HG02884 (cell line): ENCODE data around the gene FAM161A.
"Not testable (repeated sequence)": the region's sequence is repeated elsewhere in the genome, so short reads cannot be mapped to it uniquely, and the experiment has no call there.

Experiments
- ATAC-seq: cut with Tn5 transposase; IDR thresholded peaks from one replicate; pipeline ENCODE4 v1.9.1; 2021; ENCODE audit warnings: mild to moderate bottlenecking, moderate library complexity; ENCODE audit not compliant: unreplicated experiment

Gene FAM161A

GRCh38 chr2:61841286-61841685 is 12.6 kb downstream of the FAM161A start:
- ATAC-seq = no peak

GRCh38 chr2:61834893-61835292 is 19.0 kb downstream of the FAM161A start:
- ATAC-seq = no peak

- no peak for ATAC-seq
Measured at GRCh38 chr2:61833971-61834370, 19.9 kb downstream of the FAM161A start.

- no peak for ATAC-seq
Measured at GRCh38 chr2:61832183-61832841, 21.5 kb downstream of the FAM161A start.

- ATAC-seq = no peak
Measured at GRCh38 chr2:61822255-61822654, 31.6 kb downstream of the FAM161A start.

GRCh38 chr2:61816480-61817355 is 37.1 kb downstream of the FAM161A start:
- ATAC-seq = no peak

GRCh38 chr2:61814539-61815160 is 39.2 kb downstream of the FAM161A start:
- no peak for ATAC-seq

GRCh38 chr2:61813314-61813713 is 40.5 kb downstream of the FAM161A start:
- not testable (repeated sequence) for ATAC-seq

- no peak for ATAC-seq
Measured at GRCh38 chr2:61811821-61812220, 42.0 kb downstream of the FAM161A start.

- ATAC-seq = not testable (repeated sequence)
Measured at GRCh38 chr2:61810203-61810602, 43.7 kb downstream of the FAM161A start.

- ATAC-seq = not testable (repeated sequence)
Measured at GRCh38 chr2:61808693-61809092, 45.2 kb downstream of the FAM161A start.

GRCh38 chr2:61807036-61807757 is 46.7 kb downstream of the FAM161A start:
- ATAC-seq = no peak

GRCh38 chr2:61802548-61802947 is 51.3 kb downstream of the FAM161A start:
- ATAC-seq = no peak

- no peak for ATAC-seq
Measured at GRCh38 chr2:61799099-61799498, 54.8 kb downstream of the FAM161A start.

- not testable (repeated sequence) for ATAC-seq
Measured at GRCh38 chr2:61797446-61797845, 56.4 kb downstream of the FAM161A start.

GRCh38 chr2:61795408-61795807 is 58.5 kb downstream of the FAM161A start:
- ATAC-seq = no peak

- ATAC-seq = peak; percentile 75
Measured at GRCh38 chr2:61793389-61793836, 60.4 kb downstream of the FAM161A start.

GRCh38 chr2:61792355-61792890 is 61.4 kb downstream of the FAM161A start:
- no peak for ATAC-seq

GRCh38 chr2:61789807-61790602 is 63.9 kb downstream of the FAM161A start:
- ATAC-seq = no peak
